ENCODE data around the gene TAB3.

The TAB3 gene

DNA sequence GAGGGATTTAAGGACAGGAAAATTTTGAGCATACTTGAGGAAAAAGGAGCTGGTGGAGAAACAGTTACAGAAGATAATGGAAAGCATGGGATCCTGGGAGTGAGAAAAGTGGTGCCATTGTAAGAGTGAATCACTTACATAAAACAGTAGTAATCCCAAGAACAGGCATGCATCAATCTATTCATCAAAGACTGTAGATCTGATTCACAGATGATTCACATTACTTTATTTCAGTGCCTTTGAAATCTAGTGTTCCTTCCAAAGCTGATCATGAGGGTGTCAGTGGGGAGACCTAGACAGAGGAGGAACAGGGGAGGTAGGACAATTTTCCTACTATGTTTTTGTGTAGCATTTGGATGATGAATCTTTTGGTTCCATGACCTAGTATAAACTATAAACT, 102.7 kb downstream of the TAB3 start:
- TF ChIP-seq, protein P1, sequence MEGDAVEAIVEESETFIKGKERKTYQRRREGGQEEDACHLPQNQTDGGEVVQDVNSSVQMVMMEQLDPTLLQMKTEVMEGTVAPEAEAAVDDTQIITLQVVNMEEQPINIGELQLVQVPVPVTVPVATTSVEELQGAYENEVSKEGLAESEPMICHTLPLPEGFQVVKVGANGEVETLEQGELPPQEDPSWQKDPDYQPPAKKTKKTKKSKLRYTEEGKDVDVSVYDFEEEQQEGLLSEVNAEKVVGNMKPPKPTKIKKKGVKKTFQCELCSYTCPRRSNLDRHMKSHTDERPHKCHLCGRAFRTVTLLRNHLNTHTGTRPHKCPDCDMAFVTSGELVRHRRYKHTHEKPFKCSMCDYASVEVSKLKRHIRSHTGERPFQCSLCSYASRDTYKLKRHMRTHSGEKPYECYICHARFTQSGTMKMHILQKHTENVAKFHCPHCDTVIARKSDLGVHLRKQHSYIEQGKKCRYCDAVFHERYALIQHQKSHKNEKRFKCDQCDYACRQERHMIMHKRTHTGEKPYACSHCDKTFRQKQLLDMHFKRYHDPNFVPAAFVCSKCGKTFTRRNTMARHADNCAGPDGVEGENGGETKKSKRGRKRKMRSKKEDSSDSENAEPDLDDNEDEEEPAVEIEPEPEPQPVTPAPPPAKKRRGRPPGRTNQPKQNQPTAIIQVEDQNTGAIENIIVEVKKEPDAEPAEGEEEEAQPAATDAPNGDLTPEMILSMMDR (IDR thresholded peaks at IDR 0.05) = no peak
- Histone ChIP-seq H3K4me3 (ENCODE audit: low read depth in 1 of 2, low read length in 1 of 2) (no peak overlapping the region), H3K36me3 (no peaks in the 10 kb centered on the region), H3K27me3 (no peaks in the 10 kb centered on the region), H3K4me1 (ENCODE audit: control insufficient read depth in 1 of 2, insufficient read depth in 1 of 2, low read depth in 1 of 2, low read length in 1 of 2) (no peaks in the 10 kb centered on the region), H3K9me3 (no peaks in the 10 kb centered on the region), H3K27ac (no peak overlapping the region)

DNA sequence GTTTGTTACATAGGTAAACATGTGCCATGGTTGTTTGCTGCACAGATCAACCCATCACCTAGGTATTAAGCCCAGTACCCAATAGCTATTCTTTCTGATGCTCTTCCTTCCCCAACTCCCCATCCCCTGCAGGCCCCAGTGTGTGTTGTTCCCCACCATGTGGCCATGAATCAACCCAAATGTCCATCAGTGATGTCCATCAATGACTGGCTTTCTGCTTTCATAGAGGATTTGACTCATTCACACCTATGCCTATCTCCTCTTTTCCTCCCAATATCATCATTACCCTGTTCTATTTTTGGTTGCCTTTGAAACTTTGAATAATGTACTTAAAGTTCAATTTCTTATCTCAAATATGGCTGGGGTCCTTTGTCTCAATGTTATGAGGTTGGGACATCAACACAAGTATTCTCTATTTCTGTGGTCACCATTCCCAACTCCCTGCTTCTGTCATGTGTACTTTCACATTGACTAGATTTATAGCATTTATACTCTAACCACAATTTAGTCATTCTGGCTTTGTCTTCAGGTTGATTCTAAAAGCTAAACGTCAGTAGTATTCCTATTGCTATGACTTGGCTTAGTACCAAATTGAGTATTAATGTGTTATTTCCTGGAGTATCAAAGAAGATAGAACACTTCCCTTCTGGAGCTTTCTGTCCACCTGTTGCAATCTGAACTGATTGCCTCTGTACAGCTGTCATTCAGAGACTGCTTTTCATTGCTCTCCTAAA, 107.2 kb downstream of the TAB3 start:
- H3K36me3 ChIP-seq = no peaks in the 10 kb centered on the region
- H3K9me3 ChIP-seq = no peaks in the 10 kb centered on the region
- H3K27me3 ChIP-seq = no peaks in the 10 kb centered on the region
- no peak overlapping the region for H3K4me3 ChIP-seq (ENCODE audit: low read depth in 1 of 2, low read length in 1 of 2)
- TF ChIP-seq, protein P1 (IDR thresholded peaks at IDR 0.05) = no peak
- H3K4me1 ChIP-seq (ENCODE audit: control insufficient read depth in 1 of 2, insufficient read depth in 1 of 2, low read depth in 1 of 2, low read length in 1 of 2) = no peaks in the 10 kb centered on the region
- no peak overlapping the region for H3K27ac ChIP-seq

DNA sequence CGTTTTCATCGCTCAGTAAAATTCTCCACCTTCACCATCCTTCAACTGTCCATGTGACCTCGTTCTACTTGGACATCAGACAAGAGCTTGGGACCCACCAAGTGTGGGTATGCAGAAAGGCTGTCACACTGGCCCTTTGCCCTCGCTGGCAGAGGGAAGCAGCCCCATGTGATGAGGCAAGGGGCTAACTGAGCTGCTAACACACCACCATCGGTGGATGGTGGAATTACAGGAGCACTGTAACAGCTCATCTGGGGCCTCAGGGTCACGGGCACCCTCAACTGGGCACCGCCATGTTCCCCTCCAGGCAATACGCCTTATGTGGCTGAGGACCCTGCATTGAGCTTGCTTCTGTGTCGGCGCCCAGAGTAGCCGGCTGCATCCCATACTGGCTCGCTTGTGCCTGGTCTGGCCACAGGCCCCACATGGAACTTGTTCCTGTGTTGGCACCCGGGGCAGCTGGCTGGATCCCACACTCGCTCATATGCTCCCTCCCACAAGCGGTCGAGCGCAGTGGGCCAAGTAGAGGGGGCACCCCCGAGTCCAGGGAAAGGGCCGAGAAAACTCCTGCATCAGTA, 109.5 kb downstream of the TAB3 start:
- TF ChIP-seq, protein P1 (IDR thresholded peaks at IDR 0.05) = no peak
- Histone ChIP-seq H3K4me1 (ENCODE audit: control insufficient read depth in 1 of 2, insufficient read depth in 1 of 2, low read depth in 1 of 2, low read length in 1 of 2) (no peaks in the 10 kb centered on the region), H3K27me3 (no peaks in the 10 kb centered on the region), H3K9me3 (no peaks in the 10 kb centered on the region), H3K4me3 (ENCODE audit: low read depth in 1 of 2, low read length in 1 of 2) (no peak overlapping the region), H3K36me3 (no peaks in the 10 kb centered on the region), H3K27ac (no peak overlapping the region)

DNA sequence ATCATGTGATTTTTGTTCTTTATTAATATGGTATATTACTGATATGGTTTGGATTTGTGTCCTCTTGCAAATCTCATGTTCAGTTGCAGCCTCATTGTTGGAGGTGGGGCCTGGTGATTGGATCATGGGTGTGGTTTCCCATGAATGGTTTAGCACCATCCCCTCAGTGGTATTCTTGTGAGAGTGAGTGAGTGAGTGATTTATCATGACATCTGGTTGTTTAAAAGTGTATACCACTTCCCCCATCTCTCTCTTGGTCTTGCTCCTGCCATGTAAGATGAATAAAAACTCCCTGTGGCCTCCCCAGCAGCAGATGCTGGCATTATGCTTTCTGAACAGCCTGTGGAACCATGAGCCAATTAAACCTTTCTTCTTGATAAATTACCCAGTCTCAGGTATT, 111.5 kb downstream of the TAB3 start:
- Histone ChIP-seq H3K9me3 (no peaks in the 10 kb centered on the region), H3K4me1 (ENCODE audit: control insufficient read depth in 1 of 2, insufficient read depth in 1 of 2, low read depth in 1 of 2, low read length in 1 of 2) (no peaks in the 10 kb centered on the region), H3K36me3 (no peaks in the 10 kb centered on the region), H3K4me3 (ENCODE audit: low read depth in 1 of 2, low read length in 1 of 2) (no peak overlapping the region), H3K27ac (no peak overlapping the region), H3K27me3 (no peaks in the 10 kb centered on the region)
- TF ChIP-seq, protein P1 (IDR thresholded peaks at IDR 0.05) = no peak
